Activated CD4-positive, alpha-beta T cell treated with anti-CD3 and anti-CD28 coated beads for 1 hour (primary cell): ENCODE data around the gene SPPL2C.

Experiments used
- DNase-seq: peaks from one replicate; pipeline ENCODE4 v3.0.0-alpha.2; 2020

The SPPL2C gene

DNA sequence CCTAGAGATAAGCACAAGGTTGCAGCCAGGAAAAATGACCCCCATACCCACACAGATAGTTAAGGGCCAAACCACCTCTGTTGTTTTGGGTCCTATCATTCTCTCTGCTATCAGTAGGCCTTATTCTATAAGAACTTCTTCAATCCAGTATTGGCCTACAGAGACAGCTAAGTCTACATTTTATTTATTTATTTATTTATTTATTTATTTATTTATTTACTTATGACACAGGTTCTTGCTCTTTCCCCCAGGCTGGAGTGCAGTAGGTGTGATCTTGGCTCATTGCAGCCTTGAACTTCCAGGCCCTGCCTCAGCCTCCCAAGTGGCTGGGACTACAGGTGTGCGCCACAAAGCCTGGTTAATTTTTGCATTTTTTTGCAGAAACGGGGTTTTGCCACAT, 42.2 kb downstream of the SPPL2C start:
- DNase-seq, result no peak

DNA sequence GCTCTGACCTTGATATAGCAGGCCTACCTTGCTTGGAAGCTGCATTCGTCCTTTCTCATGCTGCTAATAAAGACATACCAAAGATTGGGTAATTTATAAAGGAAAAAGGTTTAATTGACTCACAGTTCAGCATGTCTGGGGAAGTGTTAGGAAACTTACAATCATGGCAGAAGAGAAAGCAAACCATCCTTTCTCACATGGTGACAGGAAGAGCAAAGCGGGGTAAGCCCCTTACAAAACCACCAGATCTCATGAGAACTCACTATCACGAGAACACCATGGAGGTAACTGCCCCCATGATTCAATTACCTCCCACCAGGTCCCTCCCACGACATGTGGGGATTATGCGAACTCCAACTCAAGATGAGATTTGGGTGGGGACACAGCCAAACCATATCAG, 43.7 kb downstream of the SPPL2C start:
- no peak for DNase-seq

GRCh38 chr17:45889579-45889978, 44.9 kb downstream of the SPPL2C start:
- DNase-seq, result no peak

DNA sequence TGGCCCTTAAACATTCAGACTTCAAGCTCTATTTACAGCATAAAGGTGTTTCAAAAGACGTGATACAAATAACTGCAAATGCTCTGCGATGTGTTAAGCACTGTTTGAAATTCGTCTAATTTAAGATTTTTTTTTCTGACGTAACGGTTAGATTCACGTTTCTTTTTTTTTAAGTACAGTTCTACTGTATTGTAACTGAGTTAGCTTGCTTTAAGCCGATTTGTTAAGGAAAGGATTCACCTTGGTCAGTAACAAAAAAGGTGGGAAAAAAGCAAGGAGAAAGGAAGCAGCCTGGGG, 49.0 kb downstream of the SPPL2C start:
- no peak for DNase-seq

DNA sequence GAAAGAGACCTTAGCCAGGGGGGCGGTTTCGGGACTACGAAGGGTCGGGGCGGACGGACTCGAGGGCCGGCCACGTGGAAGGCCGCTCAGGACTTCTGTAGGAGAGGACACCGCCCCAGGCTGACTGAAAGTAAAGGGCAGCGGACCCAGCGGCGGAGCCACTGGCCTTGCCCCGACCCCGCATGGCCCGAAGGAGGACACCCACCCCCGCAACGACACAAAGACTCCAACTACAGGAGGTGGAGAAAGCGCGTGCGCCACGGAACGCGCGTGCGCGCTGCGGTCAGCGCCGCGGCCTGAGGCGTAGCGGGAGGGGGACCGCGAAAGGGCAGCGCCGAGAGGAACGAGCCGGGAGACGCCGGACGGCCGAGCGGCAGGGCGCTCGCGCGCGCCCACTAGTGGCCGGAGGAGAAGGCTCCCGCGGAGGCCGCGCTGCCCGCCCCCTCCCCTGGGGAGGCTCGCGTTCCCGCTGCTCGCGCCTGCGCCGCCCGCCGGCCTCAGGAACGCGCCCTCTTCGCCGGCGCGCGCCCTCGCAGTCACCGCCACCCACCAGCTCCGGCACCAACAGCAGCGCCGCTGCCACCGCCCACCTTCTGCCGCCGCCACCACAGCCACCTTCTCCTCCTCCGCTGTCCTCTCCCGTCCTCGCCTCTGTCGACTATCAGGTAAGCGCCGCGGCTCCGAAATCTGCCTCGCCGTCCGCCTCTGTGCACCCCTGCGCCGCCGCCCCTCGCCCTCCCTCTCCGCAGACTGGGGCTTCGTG, 49.5 kb downstream of the SPPL2C start, which contains the start of gene MAPT:
Gene MAPT (plus strand): TSS at position 533 of the 763 bp plus-strand sequence. CDS start 67,784 bp downstream, outside the sequence.
- DNase-seq, result peak; percentile 70

- DNase-seq, result no peak
These were observed 50.8 kb downstream of the SPPL2C start for GRCh38 chr17:45895304-45895968.

- DNase-seq, result no peak
These were observed 51.5 kb downstream of the SPPL2C start for GRCh38 chr17:45895969-45896785.
